ENCODE measurements around the gene ZNF367. TPM values are rescaled to one million over a fixed set of nuclear protein-coding genes. Genes with fewer than 3 reads are reported as not detected.

Gene ZNF367
- polyA plus RNA-seq (2013, experiment 1 of 2; ENCODE audit: insufficient read length) = 5.0 TPM
- 0.55 TPM for polyA plus RNA-seq (2013, experiment 2 of 2; ENCODE audit: insufficient read length)

DNA sequence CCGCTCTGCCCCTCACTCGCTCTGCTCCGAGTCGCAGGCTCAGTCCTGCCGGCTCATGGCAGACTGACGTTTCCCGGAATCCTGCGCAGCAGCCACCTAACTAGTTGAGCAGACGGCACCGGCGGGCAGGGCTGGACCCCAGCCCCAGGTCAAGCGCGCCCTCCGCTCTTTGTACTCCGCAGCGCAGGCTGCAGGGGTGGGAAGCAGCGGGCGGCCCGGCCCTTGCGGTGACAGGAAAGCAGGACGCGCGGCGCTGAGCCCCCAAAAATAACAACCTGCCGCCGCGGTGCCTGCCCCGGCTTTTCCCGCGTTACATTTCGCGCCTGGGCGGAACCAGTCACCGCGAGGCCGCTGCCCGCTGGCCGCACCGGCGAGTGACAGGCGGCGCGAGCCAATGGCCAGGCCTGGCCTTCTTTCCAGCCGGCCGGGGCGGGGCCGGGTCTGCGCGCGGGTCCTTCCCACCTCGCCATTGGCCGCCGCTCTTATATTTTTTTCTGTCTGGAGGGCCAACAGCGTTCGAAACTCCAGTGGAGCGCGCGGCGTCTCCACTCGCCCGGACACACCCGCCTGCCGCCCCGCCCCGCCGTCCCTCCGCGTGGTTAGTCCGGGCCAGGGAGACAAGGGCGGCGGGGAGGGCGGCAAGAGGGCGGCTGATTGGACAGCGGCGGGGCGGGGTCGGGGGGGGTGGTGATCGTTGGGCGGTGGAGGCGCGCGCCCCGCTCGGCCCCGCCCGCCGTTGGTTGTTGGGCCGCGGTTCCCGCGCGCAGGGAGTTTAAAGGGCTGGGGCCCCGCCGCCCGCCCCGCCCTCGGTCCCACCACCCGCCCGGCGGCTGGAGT, at the start of gene ZNF367:
Gene ZNF367, minus strand, starts transcription at position 288 of the 837 bp plus-strand sequence. CDS start 338 bp downstream, outside the sequence.
- peak; percentile 98 for DNase-seq

- DNase-seq = no peak
These were observed 49.6 kb upstream of the ZNF367 start for GRCh38 chr9:96467784-96468183.

DNA sequence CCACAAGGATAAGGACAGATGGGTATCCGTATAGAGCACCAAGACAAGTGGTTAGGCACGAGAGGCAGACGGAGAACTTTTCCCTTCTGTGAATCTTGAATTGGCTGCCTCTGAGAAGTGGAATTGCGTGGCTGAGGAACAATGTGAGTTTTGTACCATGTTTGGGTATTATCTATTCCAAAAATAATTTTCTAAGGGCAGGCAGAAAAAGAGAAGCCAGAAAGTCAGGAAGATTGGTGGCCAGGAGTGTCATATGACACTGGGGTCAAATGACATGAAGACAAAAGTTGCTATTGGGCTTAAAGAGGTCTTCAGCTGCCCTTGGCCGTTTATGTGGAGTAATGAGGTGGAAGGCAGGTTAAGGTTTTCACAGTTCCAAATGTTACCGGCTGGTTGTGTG, 46.3 kb upstream of the ZNF367 start:
- DNase-seq = no peak

DNA sequence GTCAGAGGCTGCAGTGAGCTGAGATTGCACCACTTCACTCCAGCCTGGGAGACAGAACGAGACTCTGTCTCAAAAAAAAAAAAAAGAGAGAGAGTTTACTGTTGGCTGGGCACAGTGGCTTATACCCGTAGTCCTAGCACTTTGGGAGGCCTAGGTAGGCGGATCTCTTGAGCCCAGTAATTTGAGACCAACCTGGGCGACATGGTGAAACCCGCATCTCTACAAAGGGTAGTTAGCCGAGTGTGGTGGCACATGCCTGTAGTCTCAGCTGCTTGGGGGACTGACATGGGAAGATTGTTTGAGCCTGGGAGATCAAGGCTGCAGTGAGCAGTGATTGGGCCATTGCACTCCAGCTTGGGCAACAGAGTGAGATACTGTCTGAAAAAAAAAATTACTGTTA, 44.4 kb upstream of the ZNF367 start:
- DNase-seq = no peak

- DNase-seq = no peak
These were observed 43.2 kb upstream of the ZNF367 start for GRCh38 chr9:96461336-96461735.

GRCh38 chr9:96460882-96461281, 42.7 kb upstream of the ZNF367 start:
- no peak for DNase-seq

DNA sequence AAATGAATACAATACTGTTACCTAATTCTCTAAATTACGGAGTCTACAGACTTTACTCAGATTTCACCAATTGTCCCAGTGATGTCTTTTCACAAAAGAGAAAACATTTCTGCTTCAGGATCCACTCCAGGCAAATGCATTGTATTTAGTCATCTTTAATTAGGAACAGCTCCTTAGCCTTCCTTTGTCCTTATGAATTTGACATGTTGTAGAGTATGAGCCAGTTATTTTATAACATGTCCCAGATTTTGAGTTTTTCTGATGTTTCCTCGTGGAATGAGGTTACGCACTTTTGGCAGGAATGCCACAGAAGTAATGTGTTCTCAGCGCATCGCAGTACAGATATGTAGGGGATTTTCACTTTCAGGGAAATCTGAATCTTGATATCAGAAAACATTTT, 42.3 kb upstream of the ZNF367 start:
- DNase-seq = no peak

GRCh38 chr9:96459268-96460007, 41.3 kb upstream of the ZNF367 start:
- DNase-seq = no peak

GRCh38 chr9:96458226-96458625, 40.1 kb upstream of the ZNF367 start:
- DNase-seq = no peak

DNA sequence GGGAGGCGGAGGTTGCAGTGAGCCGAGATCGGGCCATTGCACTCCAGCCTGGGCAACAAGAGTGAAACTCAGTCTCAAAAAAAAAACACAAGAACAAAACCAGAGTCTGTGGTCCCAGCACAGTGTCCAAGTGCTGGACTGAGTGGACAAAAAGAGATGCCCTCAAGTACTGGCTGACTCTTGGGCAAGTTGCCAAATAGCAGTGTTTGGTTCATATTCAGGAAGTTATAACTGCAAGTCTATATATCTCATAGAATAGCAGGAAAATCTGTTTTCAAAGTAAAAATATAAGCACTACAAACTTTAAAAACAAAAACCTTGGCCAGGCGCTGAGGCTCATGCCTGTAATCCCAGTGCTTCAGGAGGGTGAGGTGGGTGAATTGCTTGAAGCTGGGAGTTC, 39.1 kb upstream of the ZNF367 start:
- no peak for DNase-seq

GRCh38 chr9:96453625-96454024, 35.5 kb upstream of the ZNF367 start:
- peak; percentile 26 for DNase-seq

- DNase-seq = no peak
These were observed 32.7 kb upstream of the ZNF367 start for GRCh38 chr9:96450613-96451528.

GRCh38 chr9:96449845-96450612, 31.9 kb upstream of the ZNF367 start, which contains the start of gene HABP4:
HABP4 (plus strand) TSS chr9:96450169; CDS start chr9:96450280, 111 bp downstream.
- DNase-seq = peak; percentile 94

DNA sequence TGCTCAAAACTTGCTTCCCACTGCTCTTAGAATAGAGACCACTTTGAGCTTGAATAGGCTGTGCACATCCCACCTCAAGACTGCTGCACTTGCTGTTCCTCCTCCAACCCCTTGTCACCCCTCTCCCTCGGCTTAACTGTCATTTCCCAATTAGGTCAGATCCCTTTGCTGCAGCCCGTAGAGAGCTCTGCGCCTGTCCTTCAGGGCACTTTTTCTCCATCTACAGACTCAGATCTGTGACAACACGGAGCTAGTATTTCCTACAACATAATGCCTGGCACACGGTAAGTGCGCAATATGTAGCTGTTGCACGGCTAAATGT, 31.3 kb upstream of the ZNF367 start:
- no peak for DNase-seq

- DNase-seq = no peak
These were observed 30.5 kb upstream of the ZNF367 start for GRCh38 chr9:96448546-96449170.

GRCh38 chr9:96447406-96447805, 29.2 kb upstream of the ZNF367 start:
- no peak for DNase-seq

DNA sequence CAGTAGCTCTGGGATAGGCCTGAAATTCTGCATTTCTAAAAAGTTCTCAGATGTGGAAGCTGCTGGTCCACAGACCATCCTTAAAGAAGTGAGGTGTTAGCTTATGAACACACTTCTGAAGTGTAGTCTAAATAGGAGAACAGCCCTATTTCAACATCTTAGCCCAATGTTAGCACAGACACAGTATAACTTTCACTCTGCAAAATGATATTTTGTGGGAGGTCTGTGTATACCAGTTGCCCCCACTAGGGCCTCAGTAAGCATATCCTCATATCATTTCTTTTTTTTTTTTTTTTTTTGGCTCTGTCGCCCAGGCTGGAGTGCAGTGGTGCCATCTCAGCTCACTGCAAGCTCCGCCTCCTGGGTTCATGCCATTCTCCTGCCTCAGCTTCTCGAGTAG, 24.3 kb upstream of the ZNF367 start:
- DNase-seq = no peak

GRCh38 chr9:96441798-96442445, 23.8 kb upstream of the ZNF367 start:
- no peak for DNase-seq

- DNase-seq = no peak
These were observed 22.6 kb upstream of the ZNF367 start for GRCh38 chr9:96440671-96441199.

DNA sequence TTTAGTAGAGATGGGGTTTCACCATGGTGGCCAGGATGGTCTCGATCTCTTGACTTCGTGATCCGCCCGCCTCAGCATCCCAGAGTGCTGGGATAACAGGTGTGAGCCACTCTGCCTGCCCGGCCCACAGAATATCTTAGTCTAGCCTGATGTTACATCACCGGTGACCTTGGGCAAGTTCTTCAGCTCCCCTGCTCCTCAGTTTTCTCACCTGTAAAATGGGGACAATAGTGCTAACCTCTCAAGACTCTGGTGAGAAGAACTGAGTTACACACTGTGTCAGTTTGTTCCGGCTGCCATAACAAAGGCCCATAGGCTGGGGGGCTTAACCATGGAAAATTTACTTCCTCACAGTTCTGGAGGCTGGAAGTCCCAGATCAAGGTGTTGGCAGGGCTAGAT, 19.3 kb upstream of the ZNF367 start:
- DNase-seq = no peak
